Common myeloid progenitor, CD34-positive (primary cell): ENCODE data around the gene AMBRA1.

Source experiments
- CTCF ChIA-PET: fragments of 350-600 bp; sonication (Branson Sonifier 250); formaldehyde crosslinking; loops from one replicate; lab custom pipeline; 2021; ENCODE audit warnings: antibody characterized with exemption; lab: Charles Lee
- POLR2A ChIA-PET: fragments of 350-600 bp; sonication (Branson Sonifier 250); formaldehyde crosslinking; loops from one replicate; lab custom pipeline; 2021; ENCODE audit warnings: antibody characterized with exemption; lab: Charles Lee
- DNase-seq, 3 donors: peaks; one replicate each; pipeline versions ENCODE4 v3.0.0 to v3.0.0-alpha.2; 2013
- H3K27ac ChIP-seq, 2 experiments: 1 replicate in 1 of 2; 2 replicates in 1 of 2; pipeline ENCODE4 v1.7.0; 2013; ENCODE audit warnings: inconsistent platforms in 2 of 2, low read length in 2 of 2, mild to moderate bottlenecking in 2 of 2, low read depth in 1 of 2, moderate library complexity in 1 of 2; ENCODE audit not compliant: severe bottlenecking in 2 of 2, insufficient read depth in 1 of 2, poor library complexity in 1 of 2
- H3K27me3 ChIP-seq, 5 experiments: replicated peaks in 2 of 5; 1 replicate in 3 of 5; 2 replicates in 2 of 5; pipeline versions ENCODE4 v1.6.1 to v1.7.0; 2013; ENCODE audit warnings: low read length in 4 of 5, mild to moderate bottlenecking in 2 of 5, moderate library complexity in 2 of 5, inconsistent platforms in 1 of 5; ENCODE audit not compliant: insufficient read depth in 5 of 5, control insufficient read depth in 4 of 5
- H3K36me3 ChIP-seq, 4 experiments: 1 replicate in 2 of 4; 2 replicates in 2 of 4; pipeline versions ENCODE4 v1.6.1 to v1.7.0; 2013; ENCODE audit warnings: low read length in 3 of 4, control low read depth in 1 of 4, mild to moderate bottlenecking in 1 of 4; ENCODE audit not compliant: control insufficient read depth in 4 of 4, insufficient read depth in 4 of 4
- H3K4me1 ChIP-seq, 4 experiments: 1 replicate in 3 of 4; 2 replicates in 1 of 4; pipeline versions ENCODE4 v1.6.1 to v1.7.1; 2013; ENCODE audit warnings: low read length in 3 of 4, mild to moderate bottlenecking in 3 of 4, control low read depth in 1 of 4, inconsistent platforms in 1 of 4, moderate library complexity in 1 of 4; ENCODE audit not compliant: control insufficient read depth in 4 of 4, insufficient read depth in 4 of 4; ENCODE audit errors: control extremely low read depth in 1 of 4
- H3K4me3 ChIP-seq, 7 experiments: 1 replicate in 4 of 7; 2 replicates in 3 of 7; pipeline versions ENCODE4 v1.5.1 to v1.7.0; 2013; ENCODE audit warnings: mild to moderate bottlenecking in 7 of 7, low read length in 6 of 7, moderate library complexity in 6 of 7, inconsistent platforms in 2 of 7, low read depth in 2 of 7, control low read depth in 1 of 7; ENCODE audit not compliant: insufficient read depth in 4 of 7, control insufficient read depth in 1 of 7; ENCODE audit errors: extremely low read depth in 1 of 7
- H3K9me3 ChIP-seq, 5 experiments: 1 replicate in 4 of 5; 2 replicates in 1 of 5; pipeline versions ENCODE4 v1.6.1 to v1.7.1; 2013; ENCODE audit warnings: low read length in 4 of 5, mild to moderate bottlenecking in 2 of 5, inconsistent platforms in 1 of 5, low read depth in 1 of 5, moderate library complexity in 1 of 5; ENCODE audit not compliant: control insufficient read depth in 4 of 5, insufficient read depth in 2 of 5; ENCODE audit errors: control extremely low read depth in 1 of 5
- WGBS: methylation state at CpG from one replicate; pipeline ENCODE4 v1.1.5; 2013; ENCODE audit not compliant: insufficient coverage; 5-methylcytosine and 5-hydroxymethylcytosine counted together

The AMBRA1 gene

DNA sequence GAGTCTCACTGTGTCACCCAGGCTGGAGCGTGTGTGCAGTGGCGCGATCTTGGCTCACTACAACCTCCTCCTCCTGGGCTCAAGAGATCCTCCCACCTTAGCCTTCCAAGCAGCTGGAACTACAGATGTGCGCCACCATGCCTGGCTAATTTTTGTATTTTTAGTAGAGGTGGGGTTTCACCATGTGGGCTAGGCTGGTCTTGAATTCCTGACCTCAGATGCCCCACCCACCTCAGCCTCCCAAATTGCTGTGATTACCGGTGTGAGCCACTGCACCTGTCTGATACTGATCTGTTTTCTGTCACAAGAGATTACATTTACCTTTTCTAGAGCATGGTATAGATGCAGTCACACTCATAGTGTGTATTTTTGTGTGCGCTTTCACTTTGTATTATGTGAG lies 35.1 kb upstream of the AMBRA1 start:
- Histone ChIP-seq H3K36me3 (peaks cover 11 to 49% (median 29%) of the 10 kb centered on the region in 4 experiments), H3K9me3 (no peaks in the 10 kb centered on the region), H3K4me1 (no peaks in the 10 kb centered on the region), H3K4me3 (no peak overlapping the region), H3K27me3 (no peaks in the 10 kb centered on the region), H3K27ac (peak overlapping the region in 1 of 2 experiments; percentile 34)
- ChIA-PET CTCF (no interaction called here), POLR2A (no interaction called here)
- 95% methylated on average over 3 of the region's 6 CpGs for WGBS
- DNase-seq, result no peak

DNA sequence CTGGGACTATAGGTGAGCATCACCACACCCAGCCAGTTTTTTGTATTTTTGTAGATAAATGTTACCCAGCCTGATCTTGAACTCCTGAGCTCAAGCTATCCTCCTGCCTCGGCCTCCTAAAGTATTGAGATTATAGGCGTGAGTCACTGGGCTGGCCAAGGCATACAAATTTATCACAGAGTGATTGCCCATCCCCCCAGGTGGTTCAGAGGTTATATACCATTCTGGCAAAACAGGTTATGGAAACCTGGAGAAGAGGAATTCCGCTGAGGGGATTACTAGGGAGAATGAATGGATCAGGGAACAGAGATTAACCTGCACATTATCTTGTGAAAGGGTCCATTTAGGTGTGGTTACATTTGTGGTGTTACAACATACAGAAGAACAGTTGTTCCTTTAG lies 31.6 kb upstream of the AMBRA1 start:
- ChIA-PET CTCF (interaction anchor here (0.6 to 1.7 kb wide), 3 partner anchors 11 to 38 kb away, joined by 3 read pairs; no protein-coding TSS in a partner anchor), POLR2A (no interaction called here)
- Histone ChIP-seq H3K27me3 (no peaks in the 10 kb centered on the region), H3K27ac (no peak overlapping the region), H3K4me1 (no peaks in the 10 kb centered on the region), H3K4me3 (no peak overlapping the region), H3K36me3 (peaks cover 9 to 55% (median 23%) of the 10 kb centered on the region in 4 experiments), H3K9me3 (no peaks in the 10 kb centered on the region)
- DNase-seq, result no peak
- 100% methylated on average over 3 of the region's 3 CpGs for WGBS

DNA sequence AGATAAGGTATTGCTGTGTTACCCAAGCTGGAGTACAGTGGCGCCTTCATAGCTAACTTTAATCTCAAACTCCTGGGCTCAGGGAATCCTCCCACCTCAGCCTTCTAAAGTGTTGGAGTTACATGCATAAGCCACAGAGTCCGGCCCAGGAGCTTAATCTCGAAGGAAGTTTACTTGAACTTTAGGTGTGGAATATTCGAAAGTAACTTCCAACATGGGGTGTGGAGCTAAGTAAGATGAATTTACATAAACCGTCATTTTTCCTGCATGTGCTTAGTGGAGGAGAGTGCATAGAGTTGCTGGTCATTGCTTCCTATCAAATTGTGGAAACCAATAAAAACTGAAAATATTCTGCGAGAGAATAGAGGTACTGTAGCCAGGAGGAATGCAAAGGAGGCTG lies 25.0 kb upstream of the AMBRA1 start:
- no peaks in the 10 kb centered on the region for H3K27me3 ChIP-seq
- 95% methylated on average over 5 of the region's 6 CpGs for WGBS
- POLR2A ChIA-PET, result interaction anchor here (0.6 to 1.9 kb wide), 2 partner anchors 13 to 187 kb away, joined by 3 to 6 read pairs; no protein-coding TSS in a partner anchor
- no peaks in the 10 kb centered on the region for H3K9me3 ChIP-seq
- no peak for DNase-seq
- CTCF ChIA-PET, result interaction anchor here (0.6 to 2.9 kb wide), 25 partner anchors 8 to 258 kb away, joined by 3 to 13 read pairs (median 4); partner anchors contain the start of gene AMBRA1
- peak overlapping the region in 3 of 7 experiments; percentile 96 to 98 (median 98) for H3K4me3 ChIP-seq
- H3K4me1 ChIP-seq, result peaks cover 10 to 18% (median 14%) of the 10 kb centered on the region in 4 experiments
- H3K27ac ChIP-seq, result peak overlapping the region in 1 of 2 experiments; percentile 100
- H3K36me3 ChIP-seq, result peaks cover 2 to 16% (median 9%) of the 10 kb centered on the region in 4 experiments

DNA sequence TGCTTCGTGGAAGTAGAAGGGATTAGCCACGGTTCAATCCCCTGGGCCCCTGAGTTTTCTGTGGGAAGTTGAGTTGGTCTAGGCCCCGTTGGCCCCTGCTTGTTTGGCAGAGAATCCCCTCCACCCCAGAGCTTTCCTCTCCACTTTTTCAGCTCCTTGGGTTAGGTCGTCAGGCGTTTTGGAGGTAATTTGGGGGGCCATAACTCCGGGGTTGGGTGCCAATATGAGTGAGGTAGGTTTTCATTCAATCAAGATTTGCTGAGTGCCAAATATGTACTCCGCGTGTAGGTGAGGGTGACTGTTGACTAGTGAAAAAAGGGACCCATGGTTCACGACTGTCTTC lies 24.1 kb upstream of the AMBRA1 start:
- Histone ChIP-seq H3K4me3 (peak overlapping the region; percentile 93 to 100 (median 98)), H3K4me1 (peaks cover 10 to 18% (median 14%) of the 10 kb centered on the region in 4 experiments), H3K36me3 (peaks cover 2 to 13% (median 7%) of the 10 kb centered on the region in 4 experiments), H3K27me3 (no peaks in the 10 kb centered on the region), H3K27ac (peak overlapping the region; percentile 100), H3K9me3 (no peaks in the 10 kb centered on the region)
- WGBS, result 13% methylated on average over 5 of the region's 9 CpGs
- ChIA-PET CTCF (interaction anchor here (0.6 to 2.9 kb wide), 31 partner anchors 9 to 490 kb away, joined by 3 to 13 read pairs (median 4); partner anchors contain the start of gene AMBRA1), POLR2A (interaction anchor here (0.6 to 1.9 kb wide), 4 partner anchors 14 to 631 kb away, joined by 3 to 6 read pairs (median 4); partner anchors contain the start of gene AMBRA1)
- no peak for DNase-seq

DNA sequence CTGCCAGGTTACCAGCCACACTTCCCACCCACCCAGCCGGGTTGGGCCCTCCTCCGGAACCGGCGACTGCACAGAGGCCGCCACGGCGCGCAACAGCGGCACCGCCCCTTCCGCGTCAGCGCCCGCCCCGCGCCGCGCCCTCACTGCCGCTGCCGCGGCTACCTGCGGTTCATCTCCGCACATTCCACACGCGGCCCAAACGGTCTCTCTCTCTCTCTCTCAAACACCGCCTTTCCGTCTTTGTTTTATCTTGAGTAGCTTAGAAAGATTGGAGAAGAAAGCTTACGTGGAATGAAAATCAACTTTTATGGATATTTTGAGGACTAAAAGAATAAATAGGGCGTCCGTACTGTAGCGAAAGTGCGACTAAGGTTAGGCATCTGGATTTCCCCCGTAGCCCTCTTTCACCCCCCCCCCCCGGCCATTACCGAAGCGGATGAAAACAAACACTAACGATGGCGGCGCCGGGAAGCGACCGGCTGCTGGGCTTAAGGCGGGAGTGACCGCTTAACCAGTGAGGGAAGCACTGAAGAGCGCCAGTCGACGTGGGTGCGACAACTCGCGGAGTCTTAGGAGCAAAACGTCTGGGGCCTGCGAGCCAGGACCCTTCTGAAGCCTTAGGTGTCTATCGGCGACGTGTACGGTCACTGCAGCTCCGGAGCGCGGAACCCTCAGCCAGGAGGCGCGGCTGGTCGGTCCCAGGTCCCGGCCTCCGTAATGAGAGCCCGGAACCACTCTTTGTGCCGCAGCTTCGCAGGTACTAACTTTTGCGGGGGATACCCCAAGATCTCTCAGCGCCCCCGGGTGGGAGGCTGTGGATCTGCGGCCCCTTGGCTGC lies 23.5 kb upstream of the AMBRA1 start, which contains the start of the genes ATG13 and HARBI1:
Gene ATG13 (plus strand): TSS at position 420 of the 838 bp plus-strand sequence. CDS start 26,739 bp downstream, outside the sequence.
Gene HARBI1 (minus strand): TSS at position 94 of the 838 bp plus-strand sequence. CDS start 990 bp downstream, outside the sequence.
- ChIA-PET POLR2A (interaction anchor here (0.6 to 1.9 kb wide), 4 partner anchors 14 to 204 kb away, joined by 3 to 6 read pairs (median 4); partner anchors contain the start of gene AMBRA1), CTCF (interaction anchor here (0.6 to 2.9 kb wide), 23 partner anchors 9 to 257 kb away, joined by 3 to 13 read pairs (median 4); partner anchors contain the start of gene AMBRA1)
- WGBS, result 0% methylated on average over 32 of the region's 72 CpGs
- Histone ChIP-seq H3K4me3 (peak within 1 kb of the TSS; percentile 93 to 100 (median 98)), H3K36me3 (peaks cover 0 to 13% (median 5%) of the 10 kb centered on the region in 4 experiments), H3K27ac (peak within 1 kb of the TSS; percentile 100), H3K4me1 (peaks cover 10 to 18% (median 14%) of the 10 kb centered on the region in 4 experiments), H3K27me3 (no peaks in the 10 kb centered on the region), H3K9me3 (no peaks in the 10 kb centered on the region)
- DNase-seq, result peak; percentile 94 to 97 (median 96)

DNA sequence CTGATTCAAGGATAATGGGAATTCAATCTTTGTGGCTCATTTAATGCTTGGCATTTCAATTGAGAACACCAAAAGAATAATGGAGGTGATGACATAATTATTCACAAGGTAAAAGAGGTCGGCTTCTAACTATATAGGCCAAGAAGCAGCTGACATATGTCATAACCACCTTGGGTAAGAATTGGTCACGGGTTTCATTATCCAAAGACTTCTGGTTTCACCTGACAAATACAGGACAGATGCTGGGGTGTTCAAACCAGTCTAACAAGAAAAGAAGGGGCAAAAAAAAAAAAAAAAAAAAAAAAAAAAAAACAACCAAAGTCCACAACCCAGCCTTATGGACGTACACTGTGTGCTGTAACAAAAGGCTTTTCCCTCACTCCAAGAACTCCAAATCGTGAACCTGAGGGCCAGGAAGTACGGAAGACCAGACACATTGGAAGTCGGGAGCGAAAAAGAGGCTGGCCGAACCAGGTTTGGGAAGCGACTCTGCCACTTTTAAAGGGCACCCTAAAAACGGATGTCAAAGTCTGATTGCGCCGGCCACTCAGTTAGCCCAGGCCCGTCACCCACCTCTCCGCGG lies 22.8 kb upstream of the AMBRA1 start:
- peaks cover 0 to 12% (median 4%) of the 10 kb centered on the region in 4 experiments for H3K36me3 ChIP-seq
- 0% methylated on average over 12 of the region's 15 CpGs for WGBS
- H3K27me3 ChIP-seq, result no peaks in the 10 kb centered on the region
- POLR2A ChIA-PET, result interaction anchor here (0.6 to 1.3 kb wide), 3 partner anchors 21 to 23 kb away, joined by 3 read pairs; partner anchors contain the start of gene AMBRA1
- CTCF ChIA-PET, result interaction anchor here (0.7 to 2.9 kb wide), 14 partner anchors 9 to 265 kb away, joined by 3 to 13 read pairs (median 4); partner anchors contain the start of gene AMBRA1
- H3K27ac ChIP-seq, result peak overlapping the region; percentile 100
- peak in 1 of 3 donors; percentile 36 for DNase-seq
- H3K4me1 ChIP-seq, result peaks cover 10 to 18% (median 14%) of the 10 kb centered on the region in 4 experiments
- H3K4me3 ChIP-seq, result peak overlapping the region; percentile 93 to 100 (median 98)
- no peaks in the 10 kb centered on the region for H3K9me3 ChIP-seq
